SK-N-SH (cell line): ENCODE data around the gene CRYBG3. TPM values are rescaled to one million over a fixed set of nuclear protein-coding genes. Genes with fewer than 3 reads are reported as not detected.

Source experiments
- CTCF ChIA-PET: fragments of 300-600, 350-600 bp; formaldehyde crosslinking; extraction: SDS; loops from one replicate; lab custom pipeline; 2021; lab: Yijun Ruan, JAX
- POLR2A ChIA-PET: fragments of 350-600 bp; sonication (Branson Sonifier 250); formaldehyde crosslinking; extraction: SDS; loops from one replicate; lab custom pipeline; 2020; ENCODE audit warnings: antibody characterized with exemption, inconsistent platforms; lab: Yijun Ruan, JAX
- DNase-seq: peaks from one replicate; pipeline ENCODE4 v3.0.0; 2012
- H2AFZ ChIP-seq: fragments of 200-600 bp; sonication (generic); 2 replicates; pipeline ENCODE4 v1.8.1; 2016; ENCODE audit warnings: antibody characterized with exemption, mild to moderate bottlenecking, low read depth
- H3F3A ChIP-seq: fragments of 200-600 bp; sonication (generic); replicated peaks from 2 replicates; pipeline ENCODE3; 2016; ENCODE audit warnings: antibody characterized with exemption, mild to moderate bottlenecking; ENCODE audit not compliant: insufficient read depth
- H3K27ac ChIP-seq, 2 experiments: fragments of 200-500 bp in 1 of 2; fragments of 200-600 bp in 1 of 2; sonication (Bioruptor generic) in 1 of 2; sonication (generic), shearing (Covaris generic) in 1 of 2; 2 replicates each; pipeline versions ENCODE4 v1.5.1 to v1.6.1; 2014 to 2016; ENCODE audit warnings: low read depth in 2 of 2, inconsistent platforms in 1 of 2, low read length in 1 of 2, mild to moderate bottlenecking in 1 of 2, mixed read lengths in 1 of 2
- H3K27me3 ChIP-seq: fragments of 200-600 bp; sonication (generic), shearing (Covaris generic); 2 replicates; pipeline ENCODE4 v1.6.1; 2016; ENCODE audit warnings: mixed run types; ENCODE audit not compliant: insufficient read depth
- H3K36me3 ChIP-seq, 2 experiments: fragments of 200-500 bp in 1 of 2; fragments of 200-600 bp in 1 of 2; sonication (Bioruptor generic) in 1 of 2; sonication (generic) in 1 of 2; replicated peaks in 1 of 2; 2 replicates each; pipeline versions ENCODE3 to v1.5.1; 2014 to 2016; ENCODE audit warnings: low read length in 1 of 2, mild to moderate bottlenecking in 1 of 2; ENCODE audit not compliant: insufficient read depth in 2 of 2, control insufficient read depth in 1 of 2
- H3K4me1 ChIP-seq, 2 experiments: fragments of 200-500 bp in 1 of 2; fragments of 200-600 bp in 1 of 2; sonication (Bioruptor generic) in 1 of 2; sonication (generic), shearing (Covaris generic) in 1 of 2; 2 replicates each; pipeline versions ENCODE4 v1.5.1 to v1.6.1; 2014 to 2016; ENCODE audit warnings: low read depth in 1 of 2, low read length in 1 of 2, mixed run types in 1 of 2; ENCODE audit not compliant: insufficient read depth in 2 of 2, control insufficient read depth in 1 of 2
- H3K4me2 ChIP-seq: fragments of 200-600 bp; sonication (generic), shearing (Covaris generic); 2 replicates; pipeline ENCODE4 v1.6.1; 2017; ENCODE audit warnings: mixed run types
- H3K4me3 ChIP-seq, 2 experiments: fragments of 200-500 bp in 1 of 2; fragments of 200-600 bp in 1 of 2; sonication (Bioruptor generic) in 1 of 2; sonication (generic), shearing (Covaris generic) in 1 of 2; 2 replicates each; pipeline versions ENCODE4 v1.5.1 to v1.8.1; 2014 to 2016; ENCODE audit warnings: low read depth in 2 of 2, inconsistent platforms in 1 of 2, low read length in 1 of 2, mild to moderate bottlenecking in 1 of 2, mixed read lengths in 1 of 2, moderate library complexity in 1 of 2
- H3K79me2 ChIP-seq: fragments of 200-600 bp; sonication (generic); 2 replicates; pipeline ENCODE4 v1.8.1; 2017; ENCODE audit warnings: mild to moderate bottlenecking; ENCODE audit not compliant: insufficient read depth
- H3K9ac ChIP-seq: fragments of 200-600 bp; sonication (generic); 2 replicates; pipeline ENCODE4 v1.6.1; 2017; ENCODE audit warnings: mixed run types
- H3K9me2 ChIP-seq: fragments of 200-600 bp; sonication (generic); 2 replicates; pipeline ENCODE4 v1.6.1; 2017; ENCODE audit warnings: mixed run types
- H3K9me3 ChIP-seq: fragments of 200-600 bp; sonication (generic); 2 replicates; pipeline ENCODE4 v1.6.1; 2017; ENCODE audit warnings: mixed run types, mild to moderate bottlenecking, moderate library complexity
- H4K20me1 ChIP-seq: fragments of 200-600 bp; sonication (generic); 2 replicates; pipeline ENCODE4 v1.6.1; 2017; ENCODE audit warnings: mild to moderate bottlenecking, mixed run types; ENCODE audit not compliant: insufficient read depth
- ELF1 ChIP-seq: IDR thresholded peaks from 2 replicates; pipeline ENCODE4 v1.4.0; 2012
- EP300 ChIP-seq, 2 experiments: IDR thresholded peaks; 2 replicates each; pipeline versions ENCODE4 v1.4.0 to v1.6.1; 2012; ENCODE audit warnings: borderline replicate concordance in 1 of 2, low read depth in 1 of 2, low read length in 1 of 2
- EZH2phosphoT487 ChIP-seq: fragments of 200-600 bp; sonication (generic); IDR thresholded peaks from 2 replicates; pipeline ENCODE4 v1.6.1; 2017; ENCODE audit warnings: low read depth, mixed run types, mild to moderate bottlenecking, antibody characterized with exemption, moderate library complexity, borderline replicate concordance
- FOSL2 ChIP-seq: IDR thresholded peaks from 2 replicates; pipeline ENCODE4 v1.4.0; 2012; ENCODE audit warnings: low read depth, mild to moderate bottlenecking, moderate library complexity, borderline replicate concordance
- FOXM1 ChIP-seq: IDR thresholded peaks from 2 replicates; pipeline ENCODE4 v1.4.0; 2012; ENCODE audit warnings: low read depth, mild to moderate bottlenecking
- GABPA ChIP-seq: IDR thresholded peaks from 2 replicates; pipeline ENCODE4 v1.4.0; 2012; ENCODE audit warnings: low read depth, mild to moderate bottlenecking
- IRF3 ChIP-seq: fragments of 150-350 bp; IDR thresholded peaks from 2 replicates; pipeline ENCODE4 v1.6.1; 2016; ENCODE audit warnings: mild to moderate bottlenecking, low read depth, low read length
- JUND ChIP-seq: IDR thresholded peaks from 2 replicates; pipeline ENCODE4 v1.4.0; 2012
- MAX ChIP-seq: IDR thresholded peaks from 2 replicates; pipeline ENCODE4 v1.4.0; 2012; ENCODE audit warnings: low read depth
- MEF2A ChIP-seq: IDR thresholded peaks from 2 replicates; pipeline ENCODE4 v1.4.0; 2012; ENCODE audit warnings: low read depth, borderline replicate concordance
- MXI1 ChIP-seq: IDR thresholded peaks from 2 replicates; pipeline ENCODE4 v1.6.1; 2012; ENCODE audit warnings: mild to moderate bottlenecking, low read depth, low read length, improper control_type of control experiment
- NRF1 ChIP-seq: IDR thresholded peaks from 2 replicates; pipeline ENCODE4 v1.6.1; 2012; ENCODE audit warnings: low read depth, mild to moderate bottlenecking, low read length
- PBX3 ChIP-seq: IDR thresholded peaks from 2 replicates; pipeline ENCODE4; 2012
- POLR2AphosphoS5 ChIP-seq: IDR thresholded peaks from 2 replicates; pipeline ENCODE4 v1.6.1; 2012; ENCODE audit warnings: low read depth, low read length
- RAD21 ChIP-seq: IDR thresholded peaks from 2 replicates; pipeline ENCODE4 v1.6.1; 2012; ENCODE audit warnings: mild to moderate bottlenecking, low read length
- REST ChIP-seq: IDR thresholded peaks from 2 replicates; pipeline ENCODE4 v1.6.1; 2012; ENCODE audit warnings: mild to moderate bottlenecking, low read depth, low read length, moderate library complexity
- RXRA ChIP-seq: IDR thresholded peaks from 2 replicates; pipeline ENCODE4 v1.4.0; 2012; ENCODE audit warnings: low read depth, mild to moderate bottlenecking, borderline replicate concordance
- USF1 ChIP-seq: IDR thresholded peaks from 2 replicates; pipeline ENCODE4 v1.4.0; 2012; ENCODE audit warnings: low read depth, borderline replicate concordance
- YY1 ChIP-seq: IDR thresholded peaks from 2 replicates; pipeline ENCODE4 v1.4.0; 2012; ENCODE audit warnings: low read depth, mild to moderate bottlenecking
- WGBS: methylation state at CpG from one replicate; pipeline ENCODE4 v1.1.6; 2017; ENCODE audit warnings: low lambda C conversion rate; 5-methylcytosine and 5-hydroxymethylcytosine counted together
- polyA plus RNA-seq, 3 experiments: library from polyadenylated mRNA; depleted of rRNA; stranded (reverse); fragments of >200 nt; gene quantifications; 2 replicates each; pipeline ENCODE4 v1.2.3, GENCODE V29; 2012

CRYBG3 gene
- polyA plus RNA-seq, 1 of the 3 experiments (the other 2 are of a cell fraction): 2.4 TPM

- Histone ChIP-seq H3K4me3 (no peak overlapping the region), H3K27me3 (no peaks in the 10 kb centered on the region), H4K20me1 (no peaks in the 10 kb centered on the region), H3K4me2 (no peak overlapping the region), H3K9ac (no peak overlapping the region), H2AFZ (no peak overlapping the region), H3K36me3 (no peaks in the 10 kb centered on the region), H3K4me1 (peaks cover 7 to 22% of the 10 kb centered on the region in 2 experiments; a peak in 3 of 4 replicates), H3K9me3 (no peaks in the 10 kb centered on the region), H3K27ac (no peak overlapping the region), H3F3A (no peaks in the 10 kb centered on the region), H3K9me2 (no peaks in the 10 kb centered on the region), H3K79me2 (peaks cover 4% of the 10 kb centered on the region; the same call in 1 of the 2 replicates)
- CTCF ChIA-PET: interaction anchor here (1.0 kb wide), 2 partner anchors 9 to 153 kb away, joined by 3 to 4 read pairs; partner anchors contain the start of gene CRYBG3
- 80% methylated on average over 3 of the region's 3 CpGs for WGBS
- no peak for DNase-seq
- TF ChIP-seq MXI1: no peak
- TF ChIP-seq RXRA: no peak
- TF ChIP-seq YY1: no peak
- no peak for TF ChIP-seq POLR2AphosphoS5
- TF ChIP-seq RAD21: no peak
- TF ChIP-seq ELF1: no peak
- no peak for TF ChIP-seq EZH2phosphoT487
- no peak for TF ChIP-seq IRF3
- no peak for TF ChIP-seq FOXM1
- no peak for TF ChIP-seq REST
- TF ChIP-seq JUND: no peak
- TF ChIP-seq GABPA: no peak
- no peak for TF ChIP-seq MEF2A
- TF ChIP-seq USF1: no peak
- TF ChIP-seq EP300 (IDR thresholded peaks at IDR 0.05; ENCODE audit: borderline replicate concordance in 1 of 2, low read depth in 1 of 2, low read length in 1 of 2): no peak
- TF ChIP-seq NRF1: no peak
- no peak for TF ChIP-seq MAX
- TF ChIP-seq PBX3: no peak
- no peak for TF ChIP-seq FOSL2
- POLR2A ChIA-PET: no interaction called here
Measured at GRCh38 chr3:97974996-97975395, 153.2 kb downstream of the CRYBG3 start.
